Activated CD4-positive, CD25-positive, alpha-beta regulatory T cell treated with anti-CD3 and anti-CD28 coated beads, Interleukin-2, amount 50 U/mL, for 72 hours (primary cell): Measurements from ENCODE around the gene RAB3B.

Experiments used
- DNase-seq: peaks from one replicate; pipeline ENCODE4 v3.0.0; 2021

RAB3B gene

DNA sequence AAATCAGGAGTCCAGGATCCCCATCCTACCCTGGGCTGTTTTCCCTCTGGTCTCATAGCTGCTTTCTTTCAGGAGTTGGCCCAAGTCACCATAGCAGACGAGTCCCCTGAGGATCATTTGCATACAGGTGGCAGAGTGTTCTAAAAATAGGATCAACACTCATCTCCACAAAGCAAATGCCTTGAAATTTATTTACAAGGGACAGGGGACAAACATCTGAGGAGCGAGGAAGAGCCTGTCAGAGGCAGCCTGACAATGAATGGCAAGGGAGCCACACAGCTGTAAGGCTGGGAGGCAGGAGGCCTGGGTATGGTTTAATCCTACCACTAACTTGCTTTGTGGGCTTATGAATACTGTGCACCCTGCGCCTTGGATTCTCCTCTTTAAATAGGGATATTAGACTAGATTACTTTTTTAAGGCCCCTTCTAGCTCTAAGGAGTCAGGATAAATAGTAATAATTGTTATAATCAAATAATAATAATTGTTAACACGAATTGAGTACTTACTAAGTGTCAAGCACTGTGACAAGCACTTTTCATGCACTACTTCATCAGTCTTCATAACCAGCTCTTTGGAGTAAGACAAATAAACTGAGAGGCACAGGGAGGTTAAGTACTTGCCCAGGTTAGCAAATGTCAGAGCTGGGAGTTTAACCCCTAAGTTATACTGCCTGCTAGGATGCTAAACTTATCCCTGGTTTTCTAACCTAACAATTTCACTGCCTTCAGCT lies 34.5 kb downstream of the RAB3B start:
- no peak for DNase-seq

DNA sequence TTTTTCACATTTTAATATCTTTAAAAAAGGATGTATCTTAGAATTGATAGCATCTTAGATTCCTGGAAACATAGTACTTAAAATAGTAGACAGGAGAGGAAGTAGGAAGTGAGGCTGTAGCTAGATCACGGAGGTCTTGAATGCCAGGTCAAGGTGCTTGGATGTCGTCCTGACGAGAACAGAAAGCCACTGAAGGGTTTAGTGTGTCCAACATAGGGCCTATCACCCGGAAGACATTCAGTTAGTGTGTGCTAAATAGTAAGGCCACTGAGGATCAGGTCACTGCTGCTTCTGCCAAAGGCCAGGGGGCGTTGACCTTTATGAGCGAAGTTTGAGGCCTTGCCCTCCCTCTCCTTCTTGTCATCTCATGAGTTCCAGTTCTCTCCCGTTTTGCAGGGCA lies 35.7 kb downstream of the RAB3B start:
- DNase-seq: no peak

DNA sequence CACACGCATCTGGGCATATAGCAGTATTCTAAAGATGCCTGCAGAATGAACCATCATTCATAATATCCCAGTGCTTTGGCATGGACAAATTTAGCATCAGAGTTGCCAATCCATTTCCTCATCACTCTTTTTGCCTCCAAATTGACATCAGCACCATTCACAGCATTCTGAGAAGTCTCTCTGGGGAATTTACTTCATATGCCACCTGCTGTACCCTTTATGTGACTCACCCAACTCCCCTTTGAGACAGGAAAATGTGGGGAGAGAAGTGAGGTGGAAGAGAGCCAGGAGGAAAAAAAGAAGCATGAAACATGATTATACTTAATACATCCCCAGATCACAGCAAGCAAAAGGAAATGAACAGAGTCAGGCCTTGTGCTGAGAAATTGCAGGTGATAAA lies 37.4 kb downstream of the RAB3B start:
- DNase-seq: no peak

DNA sequence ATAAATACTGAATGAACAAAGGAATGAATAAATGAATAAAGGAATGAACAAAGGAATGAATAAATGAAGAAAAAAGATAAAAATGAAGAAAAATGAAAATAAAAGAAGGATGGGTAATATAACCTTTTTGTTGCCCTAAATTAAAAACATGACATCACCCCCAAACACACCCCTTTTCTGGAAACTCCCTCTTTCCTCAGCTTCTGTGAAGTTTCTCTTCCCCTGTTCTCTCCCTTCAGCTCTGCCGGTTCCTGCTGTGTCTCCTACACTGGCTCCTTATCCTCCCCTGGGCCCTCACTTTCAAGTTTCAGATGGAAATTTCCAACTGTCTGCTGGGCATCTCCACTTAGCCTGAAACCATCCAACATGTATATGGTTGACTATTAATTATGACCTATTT lies 37.9 kb downstream of the RAB3B start:
- no peak for DNase-seq

DNA sequence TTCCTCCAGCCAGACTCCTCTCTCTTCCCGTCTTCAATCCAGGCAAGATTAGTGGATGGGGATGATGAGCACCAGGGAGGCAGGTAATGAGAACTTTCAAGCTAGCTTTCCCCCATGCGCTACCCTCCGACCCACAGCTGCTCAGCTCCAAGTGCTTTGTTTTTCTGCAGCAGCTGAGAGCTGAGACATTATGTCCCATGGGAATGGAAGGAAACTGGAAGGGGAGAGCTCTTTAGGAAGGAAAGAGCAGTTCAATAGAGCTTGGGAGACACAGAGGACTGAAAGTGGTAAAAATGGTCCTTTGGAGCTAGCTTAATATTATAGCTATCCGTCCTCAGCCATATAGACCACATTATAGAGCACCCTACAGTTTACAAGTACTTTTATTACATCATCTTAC lies 39.8 kb downstream of the RAB3B start:
- no peak for DNase-seq

DNA sequence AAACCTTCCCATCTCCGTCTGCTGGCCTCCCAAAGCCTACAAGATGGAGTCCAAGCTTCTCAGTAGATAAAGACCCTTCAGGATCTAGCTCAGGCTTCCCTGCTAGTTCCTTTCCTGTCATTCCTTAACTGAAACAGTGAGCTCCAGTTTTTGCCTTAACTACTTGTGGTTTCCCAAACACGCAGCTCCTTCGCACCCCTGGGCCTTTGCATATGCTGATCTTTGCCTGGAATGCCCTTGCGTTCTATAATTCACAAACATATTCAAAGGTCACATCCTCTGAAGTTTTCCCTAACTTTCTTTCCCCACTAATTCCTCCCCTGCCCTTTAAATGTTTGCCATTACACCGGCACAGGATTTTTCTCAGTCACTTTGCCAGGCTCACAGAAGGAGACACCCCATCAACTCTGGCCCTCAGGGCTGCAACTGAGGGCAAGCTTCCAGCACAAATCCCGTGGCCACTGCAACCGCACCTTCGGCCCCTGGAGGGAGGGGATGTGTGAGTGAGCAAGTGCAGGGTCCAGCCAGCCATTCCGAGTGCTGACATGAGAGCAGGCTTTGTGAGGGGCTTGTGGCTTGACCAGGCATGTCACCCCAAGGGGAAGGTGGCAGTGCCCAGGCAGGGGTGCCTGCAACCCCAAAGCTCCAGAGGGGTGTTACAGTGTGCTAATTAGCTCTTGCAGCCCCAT lies 41.3 kb downstream of the RAB3B start:
- DNase-seq: no peak

DNA sequence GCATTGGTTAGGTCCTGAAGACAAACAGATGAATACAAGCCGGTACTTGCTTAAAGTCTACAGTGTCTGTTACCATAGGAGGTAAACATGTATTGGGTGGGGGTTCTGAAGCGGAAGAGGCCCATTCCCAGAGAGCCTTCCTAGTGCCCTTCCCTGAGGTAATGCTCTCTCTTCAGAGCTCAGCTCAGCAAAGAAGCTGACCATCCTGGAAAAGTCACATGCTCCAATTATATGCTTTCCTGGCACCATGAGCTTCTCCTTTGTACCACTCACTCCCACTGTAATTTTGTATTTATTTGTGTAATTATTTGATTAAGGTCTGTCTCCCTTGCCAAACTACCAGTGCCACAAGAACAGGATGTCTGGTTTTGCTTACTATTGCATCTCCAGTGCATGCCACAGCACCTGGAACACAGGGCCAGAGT lies 42.0 kb downstream of the RAB3B start:
- DNase-seq: no peak

DNA sequence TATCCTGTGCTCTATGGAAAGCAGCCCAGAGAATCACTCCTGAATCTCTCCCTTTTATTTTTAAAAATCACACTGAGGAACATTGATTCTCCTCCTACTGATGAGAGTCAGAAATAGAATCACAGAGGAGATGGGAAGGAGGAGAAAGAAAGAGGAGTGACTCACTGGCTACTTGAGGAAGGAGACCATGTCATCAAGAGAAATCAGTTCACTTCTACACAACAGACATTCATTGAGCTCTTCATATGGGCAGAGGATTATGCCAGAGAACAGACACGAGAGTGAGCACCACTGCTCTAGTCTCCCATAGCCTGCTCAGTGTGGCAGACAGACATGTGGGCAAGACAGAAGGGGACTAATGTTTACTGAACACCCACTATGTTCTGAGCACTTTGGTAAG lies 44.2 kb downstream of the RAB3B start:
- no peak for DNase-seq

DNA sequence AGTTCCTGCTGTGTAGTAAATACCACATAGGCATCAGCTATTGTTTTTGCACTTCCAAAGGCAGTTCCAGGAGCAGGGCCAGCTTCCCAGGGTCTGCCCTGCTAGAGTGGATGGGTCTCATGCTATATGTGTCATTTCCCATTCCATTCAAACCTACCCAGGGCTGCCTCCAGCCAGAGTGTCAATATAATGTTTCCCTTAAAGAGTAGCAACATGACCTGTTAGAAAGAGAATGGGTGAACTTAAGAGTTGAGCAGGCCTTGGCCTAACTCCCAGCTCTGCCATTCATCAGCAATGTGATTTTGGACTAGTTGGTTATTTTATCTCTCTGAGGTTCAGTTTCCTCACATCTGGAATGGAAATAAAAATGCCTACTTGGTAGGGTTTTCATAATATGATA lies 44.9 kb downstream of the RAB3B start:
- DNase-seq: no peak

DNA sequence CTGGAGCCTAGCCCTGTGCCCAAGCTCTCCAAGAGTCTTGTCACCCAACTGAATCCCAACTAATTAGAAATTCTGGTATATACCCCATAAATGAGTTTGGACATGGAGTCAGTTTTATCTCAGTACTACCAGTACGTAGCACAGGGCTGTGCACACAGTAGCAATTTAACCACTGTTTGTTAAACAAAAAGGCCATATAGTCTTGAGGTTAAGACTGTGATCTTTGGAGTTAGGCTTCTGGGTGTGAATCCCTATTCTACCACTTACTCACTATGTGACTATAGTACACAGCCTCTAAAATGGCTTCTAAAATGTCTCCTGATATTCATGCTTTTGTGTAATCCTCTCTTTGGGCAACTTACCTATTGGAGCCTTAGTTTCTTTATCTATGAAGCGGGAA lies 48.2 kb downstream of the RAB3B start:
- no peak for DNase-seq

DNA sequence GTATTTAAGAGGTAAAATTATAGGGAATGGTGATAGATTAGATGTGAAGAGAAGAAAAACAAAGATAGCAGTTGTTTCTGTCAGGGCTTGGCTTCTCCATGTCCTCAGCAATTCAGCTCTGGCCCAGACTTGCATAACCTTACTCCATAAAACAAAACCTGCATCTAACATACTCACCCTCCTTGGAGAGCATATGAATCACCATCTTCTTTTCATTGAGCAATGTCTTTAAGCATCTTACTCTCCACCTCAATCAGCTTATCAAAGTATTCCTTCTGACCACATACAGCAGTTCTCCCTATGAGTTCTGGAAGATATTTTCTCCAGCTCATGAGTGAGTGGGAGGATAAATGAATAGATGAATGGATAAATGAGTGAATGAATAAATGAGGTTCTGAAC lies 49.0 kb downstream of the RAB3B start:
- no peak for DNase-seq

DNA sequence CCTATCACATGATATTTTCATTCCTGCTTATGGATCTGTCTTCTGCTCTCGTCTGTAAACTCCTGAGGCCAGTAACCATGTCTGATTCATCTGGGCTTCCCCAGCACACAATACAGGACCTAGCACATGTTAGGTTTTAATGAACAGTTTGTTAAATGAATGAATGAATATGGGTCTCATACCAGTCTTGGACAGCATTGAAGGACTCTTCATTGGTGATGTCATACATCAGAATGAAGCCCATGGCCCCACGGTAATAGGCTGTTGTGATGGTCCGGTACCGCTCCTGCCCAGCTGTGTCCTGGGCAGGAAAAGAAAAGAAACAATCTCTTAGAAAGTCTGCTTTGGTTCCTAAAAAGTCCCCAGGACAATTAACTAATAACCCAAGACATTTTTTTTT lies 53.4 kb downstream of the RAB3B start:
- DNase-seq: no peak

DNA sequence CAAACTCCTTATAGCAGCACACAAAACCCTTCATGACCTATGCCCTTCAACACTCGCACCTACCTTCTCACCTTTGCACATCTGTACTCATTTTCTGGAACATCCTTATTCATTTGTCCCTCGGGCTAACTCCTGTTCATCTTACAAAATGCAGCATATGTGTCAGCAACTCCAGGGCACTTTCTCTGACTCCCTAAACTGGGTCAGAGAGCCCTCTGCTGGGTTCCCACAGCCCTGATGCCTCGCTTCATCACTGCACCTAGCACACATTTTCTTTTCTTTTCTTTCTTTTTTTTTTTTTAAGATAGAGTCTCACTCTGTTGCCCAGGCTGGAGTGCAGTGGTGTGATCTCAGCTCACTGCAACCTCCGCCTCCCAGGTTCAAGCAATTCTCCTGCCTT lies 54.0 kb downstream of the RAB3B start:
- no peak for DNase-seq

DNA sequence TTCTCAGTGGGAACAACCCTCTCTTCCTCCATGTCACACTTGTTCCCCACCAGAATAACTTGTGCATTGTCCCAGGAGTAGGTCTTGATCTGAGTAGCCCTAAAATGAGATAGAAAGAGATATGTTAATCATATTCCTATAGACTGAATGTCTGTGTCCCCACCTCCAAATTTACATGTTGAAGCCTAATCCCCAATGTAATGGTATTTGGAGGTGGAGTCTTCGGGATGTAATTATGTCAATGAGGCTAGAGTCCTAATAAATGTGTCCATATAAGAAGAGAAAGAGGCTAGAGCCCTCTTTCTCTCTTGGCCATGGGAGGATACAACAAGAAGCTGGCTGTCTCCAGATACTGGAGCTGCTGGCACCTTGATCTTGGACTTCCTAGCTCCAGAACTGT lies 57.2 kb downstream of the RAB3B start:
- no peak for DNase-seq

DNA sequence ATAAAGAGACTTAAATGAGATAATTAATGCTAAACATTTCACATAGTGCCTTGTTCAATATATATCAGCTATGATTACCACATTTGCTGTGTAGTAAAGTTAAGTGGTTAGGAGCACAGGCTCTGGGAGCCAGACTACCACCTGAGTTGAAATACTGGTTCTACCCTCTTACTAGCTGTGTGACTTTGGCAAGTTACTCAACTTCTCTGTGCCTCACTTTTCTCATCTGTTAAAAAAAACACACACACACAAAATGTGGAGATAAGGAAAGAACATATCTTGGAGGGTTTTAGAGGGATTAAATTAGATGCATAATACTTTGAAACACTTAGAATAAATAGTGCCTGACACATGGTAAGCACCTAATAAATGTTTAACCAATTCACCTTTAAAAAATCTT lies 60.2 kb downstream of the RAB3B start:
- DNase-seq: no peak

DNA sequence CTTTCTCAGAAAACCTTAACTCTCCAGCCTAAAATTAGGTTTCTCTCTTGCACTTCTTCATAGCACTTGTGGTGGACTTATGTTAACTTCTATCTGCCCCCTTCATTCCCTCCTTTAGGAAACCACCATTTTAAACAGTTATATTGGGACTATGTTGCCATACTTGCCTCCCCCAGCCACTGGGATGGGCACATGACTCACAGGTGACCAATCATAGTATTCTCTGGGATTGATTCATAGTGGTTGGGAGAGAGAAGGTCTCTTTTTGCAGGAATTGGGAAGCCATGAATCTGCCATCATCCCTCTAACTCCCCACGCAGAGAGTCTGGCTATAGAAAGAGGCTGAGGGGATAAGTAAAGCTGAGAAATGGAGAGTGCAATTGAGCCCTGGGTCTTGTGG lies 61.6 kb downstream of the RAB3B start:
- no peak for DNase-seq

DNA sequence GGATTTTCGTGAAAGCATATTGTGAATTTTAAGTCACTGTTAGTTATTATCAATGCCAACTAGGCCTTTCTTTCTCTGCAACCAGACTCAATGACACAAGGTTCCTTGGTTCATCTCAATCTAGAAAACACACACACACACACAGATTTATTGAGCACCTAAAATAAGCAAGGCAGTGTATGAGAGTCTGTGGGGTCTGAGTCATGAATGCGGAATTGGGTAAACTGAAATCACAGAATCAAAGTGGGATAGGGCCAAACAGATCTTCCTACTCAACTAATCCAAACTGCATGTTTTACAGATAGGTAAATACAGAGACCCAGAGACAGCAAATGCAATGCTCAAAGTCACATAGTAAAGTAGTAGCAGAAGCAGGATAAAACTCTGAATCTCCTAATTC lies 63.5 kb downstream of the RAB3B start:
- DNase-seq: no peak

DNA sequence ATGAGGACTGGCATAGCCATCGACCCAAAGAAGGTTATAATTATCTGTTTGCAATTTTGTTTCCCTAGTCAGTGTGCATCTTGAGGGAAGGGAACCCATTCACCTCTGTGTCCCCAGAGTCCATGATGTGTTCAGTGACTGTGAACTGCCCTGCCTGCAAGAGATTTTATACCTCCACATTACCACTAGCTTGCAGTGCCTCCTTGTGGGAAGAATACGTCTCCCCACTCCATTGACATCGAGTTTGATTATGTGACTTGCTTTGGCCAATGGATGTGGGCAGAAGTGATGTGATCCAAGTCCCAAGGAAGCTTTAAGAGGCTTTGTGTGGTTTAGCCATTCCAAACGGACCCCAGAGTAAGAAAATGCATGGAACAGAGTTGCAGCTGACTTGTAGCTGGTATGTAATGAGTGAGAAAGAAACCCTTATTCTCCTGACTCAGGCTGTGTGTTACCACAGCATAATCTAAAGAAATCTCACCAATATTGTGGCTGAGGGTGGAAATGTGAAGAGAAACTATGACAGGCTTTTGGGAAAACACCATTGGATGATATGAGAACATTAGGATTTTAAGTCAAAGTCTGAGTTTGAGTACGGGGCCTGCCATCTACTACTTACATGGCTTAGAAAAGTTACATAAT lies 64.2 kb downstream of the RAB3B start:
- DNase-seq: no peak

DNA sequence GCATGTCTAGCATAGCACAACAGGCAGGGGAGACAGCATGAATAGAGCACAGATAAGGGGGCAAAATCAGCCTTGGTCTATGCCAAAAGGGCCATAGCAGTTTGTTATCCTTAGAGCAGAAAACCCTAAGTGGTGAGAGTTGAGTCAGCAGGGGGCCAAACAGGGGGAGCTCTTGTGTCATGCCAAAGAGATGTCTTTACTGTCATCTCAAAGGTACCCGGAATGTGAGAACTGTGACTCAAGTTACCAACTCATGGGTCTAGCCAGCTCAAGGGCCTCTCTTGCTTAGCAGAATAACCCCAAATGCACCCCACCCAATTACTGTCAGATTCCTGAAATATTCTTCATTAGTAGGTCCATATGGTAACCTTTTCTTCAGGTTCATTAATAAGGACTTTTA lies 66.0 kb downstream of the RAB3B start:
- DNase-seq: no peak

DNA sequence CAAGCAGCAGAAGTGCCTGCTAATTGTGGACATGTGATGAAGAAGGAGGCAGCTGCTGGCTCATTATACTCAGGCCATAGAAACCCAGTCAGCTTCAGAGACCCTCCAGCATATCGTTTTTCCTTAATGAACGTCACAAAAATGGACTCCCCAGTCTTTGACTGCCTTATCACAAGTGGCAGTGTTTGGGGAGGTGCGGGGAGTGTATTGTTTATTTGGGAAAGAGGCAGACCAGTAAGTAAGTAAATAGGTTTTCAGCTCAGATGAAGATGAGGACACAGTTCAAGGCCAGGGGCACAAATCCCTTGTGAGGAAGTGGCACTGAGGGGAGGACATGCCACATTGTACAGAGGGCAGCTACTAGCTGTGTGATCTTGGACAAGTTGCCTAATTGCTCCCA lies 68.5 kb downstream of the RAB3B start:
- DNase-seq: no peak

DNA sequence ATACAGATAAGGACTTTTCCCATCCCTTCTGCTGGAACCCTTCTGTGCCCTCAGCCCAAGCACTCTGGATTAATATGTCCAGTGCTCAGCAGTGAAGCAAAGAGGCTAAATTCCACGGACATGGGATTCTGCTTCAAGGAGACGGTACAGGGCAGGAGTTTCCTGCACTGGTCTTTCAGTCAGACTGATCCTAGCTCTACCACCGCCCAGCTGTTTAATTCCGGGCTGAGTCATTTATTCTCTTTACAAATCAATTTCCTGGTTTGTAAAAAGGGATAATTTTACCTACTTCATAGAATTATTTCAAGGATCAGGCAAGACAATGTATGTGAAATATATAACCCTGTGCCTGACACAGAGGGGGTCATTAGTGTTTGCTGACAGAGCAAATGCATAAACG lies 70.4 kb downstream of the RAB3B start:
- no peak for DNase-seq

DNA sequence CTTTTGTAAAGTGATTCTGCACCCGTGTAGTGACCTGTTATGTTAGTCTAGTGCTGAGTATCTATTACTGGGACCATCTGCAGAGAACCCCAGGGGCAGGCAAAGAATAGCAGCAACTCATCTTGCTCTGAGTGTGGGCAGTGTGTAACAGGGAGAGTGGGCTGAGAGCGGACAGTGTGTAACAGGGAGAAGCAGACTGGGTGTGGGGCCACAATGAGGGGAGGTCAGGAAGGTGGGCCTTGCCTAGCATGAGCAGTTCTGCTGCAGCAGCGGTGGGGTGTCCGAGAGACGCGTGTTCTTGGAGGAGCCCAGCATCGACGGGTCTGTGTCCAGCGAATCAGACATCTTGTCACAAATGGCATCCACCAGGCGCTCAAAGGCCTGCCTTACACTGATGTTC lies 70.8 kb downstream of the RAB3B start:
- no peak for DNase-seq

DNA sequence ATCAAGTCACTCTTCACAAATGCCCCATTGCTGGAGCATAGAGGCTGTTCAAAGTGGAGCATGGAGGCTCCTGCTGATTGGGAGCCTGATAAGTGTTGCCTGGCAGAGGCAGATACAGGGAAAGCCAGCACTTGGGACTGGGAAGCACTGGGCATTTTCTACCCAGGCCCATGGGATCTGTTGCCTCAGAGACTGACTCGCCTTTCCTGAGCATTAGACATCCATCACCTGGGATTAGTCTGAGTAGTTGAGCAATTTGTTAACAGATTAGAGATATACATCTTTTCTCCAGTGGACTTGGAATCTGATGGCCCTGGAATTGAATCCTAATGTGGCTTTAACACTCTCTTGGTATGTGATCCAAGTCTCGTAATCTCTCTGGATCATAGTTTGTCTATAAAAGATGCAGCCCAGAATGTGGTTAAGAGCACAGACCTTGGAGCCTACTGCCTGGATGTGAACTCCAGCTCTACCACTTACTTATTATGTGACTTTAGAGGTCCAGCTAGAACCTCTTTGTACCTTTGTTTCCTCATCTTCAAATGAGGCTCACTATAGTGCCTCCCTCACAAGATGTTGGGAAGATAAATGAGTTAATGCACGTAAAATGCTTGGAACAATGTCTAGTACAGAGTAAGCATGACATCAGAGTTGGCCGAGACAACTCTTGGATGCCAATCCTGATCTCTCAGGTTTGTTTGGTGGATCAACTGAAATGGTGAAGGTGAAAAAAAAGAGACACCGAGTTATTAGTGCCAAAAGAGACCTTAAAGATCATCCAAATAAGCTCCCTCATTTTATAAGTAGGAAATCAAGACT lies 73.7 kb downstream of the RAB3B start:
- DNase-seq: no peak

DNA sequence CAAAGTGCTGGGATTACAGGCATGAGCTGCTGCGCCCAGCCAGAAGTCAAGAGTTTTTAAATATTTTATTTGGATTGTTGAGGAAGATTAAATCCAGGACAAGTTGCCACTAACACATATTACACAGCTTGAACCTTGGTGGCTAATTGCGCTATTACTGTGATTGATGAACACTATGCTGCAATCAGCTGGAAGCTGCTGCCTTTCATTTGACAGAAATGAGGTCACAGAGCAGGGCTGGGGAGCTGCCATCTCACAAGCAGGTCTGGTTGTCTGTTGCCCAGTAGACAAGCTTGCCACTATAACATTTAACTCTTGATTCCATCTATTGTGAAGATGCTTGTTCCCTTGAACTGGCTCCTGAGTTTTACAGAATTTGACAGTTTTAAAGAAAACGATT lies 74.5 kb downstream of the RAB3B start:
- DNase-seq: no peak
